Mucosa of descending colon (tissue), 3 donors: ENCODE results near the gene MAPK13. TPM values are rescaled to one million over a fixed set of nuclear protein-coding genes. Genes with fewer than 3 reads are reported as not detected.
"Not testable (repeated sequence)": the region's sequence is repeated elsewhere in the genome, so short reads cannot be mapped to it uniquely, and the experiment has no call there.

ENCODE experiments used
- ATAC-seq: fragments of 200-7000 bp; cut with Tn5 transposase; one replicate; pipeline ENCODE4 v1.9.1; 2020; ENCODE audit warnings: mild to moderate bottlenecking, moderate library complexity
- DNase-seq, 3 donors: peaks; one replicate each; pipeline ENCODE4 v3.0.0-alpha.2; 2020
- H3K36me3 ChIP-seq: fragments of 200-600 bp; one replicate; pipeline ENCODE4 v1.8.0; 2021; ENCODE audit warnings: low read depth, mild to moderate bottlenecking
- H3K4me1 ChIP-seq: fragments of 200-600 bp; one replicate; pipeline ENCODE4 v1.8.0; 2021; ENCODE audit warnings: low read depth, mild to moderate bottlenecking
- H3K4me3 ChIP-seq: fragments of 200-600 bp; one replicate; pipeline ENCODE4 v1.8.0; 2021; ENCODE audit warnings: mild to moderate bottlenecking
- H3K9me3 ChIP-seq: fragments of 200-600 bp; one replicate; pipeline ENCODE4 v1.8.0; 2021; ENCODE audit warnings: mild to moderate bottlenecking
- CTCF ChIP-seq: fragments of 200-600 bp; IDR thresholded peaks from one replicate; pipeline ENCODE4 v1.8.0; 2022; ENCODE audit warnings: antibody characterized with exemption, mild to moderate bottlenecking
- intact Hi-C, 2 donors: fragments of 100-400 bp; cut with DNase I in 1 of 2; cut with micrococcal nuclease in 1 of 2; formaldehyde crosslinking; loops; one replicate each; pipeline versions ENCODE4 v1.11.0 to v1.11.1; 2022; cut with DNase I, micrococcal nuclease
- long read RNA-seq, 2 donors: library from polyadenylated mRNA; unstranded; transcript quantifications; one replicate each; pipeline ENCODE4 v2.0.0, GENCODE V29; 2019 to 2021
- total RNA-seq, 3 donors: library from RNA; stranded (reverse); fragmentation: NEBNext Ultra II Directional in 2 of 3; extraction: Animal tissue kit (Norgen Biotek cat#: 25700) in 2 of 3; gene quantifications; one replicate each; pipeline versions ENCODE4 v1.2.1 to v1.2.4, GENCODE V29; 2021 to 2023
- donor health status: DM: no; HTN: no; CAD: no; lungs with moderate emphysema.
- donor health status: DM: no; HTN: no; CAD: no.
- donor health status: DM: no; HTN: yes; CAD: no.

MAPK13 gene
- total RNA-seq, result 100 to 1,000 TPM in 2 of 3 donors, 10 to 100 TPM in 1; 82.7 to 173 (median 157) TPM
- long read RNA-seq, donor 1, transcript MAPK13-201 (12 exons, 2,052 nt), result major isoform, 151 of 183 reads
- long read RNA-seq, donor 1, partial matches to known transcripts, result 6 of 183 reads
- long read RNA-seq, donor 1, other reads (novel, unspliced or antisense), result 26 of 183 reads
- long read RNA-seq, donor 2, full-length matches to known transcripts, result 161 of 194 reads
- long read RNA-seq, donor 2, partial matches to known transcripts, result 10 of 194 reads
- long read RNA-seq, donor 2, other reads (novel, unspliced or antisense), result 23 of 194 reads

DNA sequence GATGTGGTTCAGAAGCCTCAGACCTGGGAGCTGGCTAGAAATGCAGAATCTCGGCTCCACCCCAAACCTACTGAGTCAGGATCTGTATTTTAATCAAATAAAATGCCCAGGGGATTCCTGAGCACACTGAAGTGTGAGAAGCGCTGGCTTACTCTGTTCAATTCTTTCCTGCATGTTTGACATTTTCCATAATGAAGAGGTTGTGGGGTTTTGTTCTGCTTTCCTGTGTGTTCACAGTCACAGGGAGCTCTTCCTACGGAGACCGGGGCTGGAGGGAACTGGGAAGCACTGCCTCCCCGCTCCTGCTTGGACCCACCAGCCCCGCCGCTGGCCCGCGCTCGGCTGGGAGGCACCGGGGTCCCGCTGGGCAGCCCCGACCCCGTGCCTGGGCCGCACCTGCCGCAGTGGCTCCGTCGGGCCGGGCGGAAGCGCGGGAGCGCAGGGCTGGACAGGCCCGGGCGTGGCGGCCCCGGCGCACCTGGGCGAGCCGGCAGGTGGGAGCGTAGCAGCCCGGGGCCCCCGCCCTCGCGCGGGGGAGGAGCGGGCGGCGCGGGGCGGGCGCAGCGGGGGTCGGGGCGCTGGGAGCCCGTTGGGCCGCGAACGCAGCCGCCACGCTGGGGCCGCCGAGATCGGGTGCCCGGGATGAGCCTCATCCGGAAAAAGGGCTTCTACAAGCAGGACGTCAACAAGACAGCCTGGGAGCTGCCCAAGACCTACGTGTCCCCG, at the start of gene MAPK13:
TSS of gene MAPK13 (plus strand) at position 573 of the 726 bp plus-strand sequence. CDS start at position 643, 70 bp downstream.
- DNase-seq, result peak; percentile 64 to 83 (median 79)
- peak; percentile 78 for ATAC-seq
- Histone ChIP-seq H3K4me3 (peak within 1 kb of the TSS; percentile 44), H3K9me3 (no peaks in the 10 kb centered on the region), H3K36me3 (no peaks in the 10 kb centered on the region), H3K4me1 (peaks cover 18% of the 10 kb centered on the region)
- intact Hi-C loops, result no loop called here
- no peak for TF ChIP-seq CTCF

DNA sequence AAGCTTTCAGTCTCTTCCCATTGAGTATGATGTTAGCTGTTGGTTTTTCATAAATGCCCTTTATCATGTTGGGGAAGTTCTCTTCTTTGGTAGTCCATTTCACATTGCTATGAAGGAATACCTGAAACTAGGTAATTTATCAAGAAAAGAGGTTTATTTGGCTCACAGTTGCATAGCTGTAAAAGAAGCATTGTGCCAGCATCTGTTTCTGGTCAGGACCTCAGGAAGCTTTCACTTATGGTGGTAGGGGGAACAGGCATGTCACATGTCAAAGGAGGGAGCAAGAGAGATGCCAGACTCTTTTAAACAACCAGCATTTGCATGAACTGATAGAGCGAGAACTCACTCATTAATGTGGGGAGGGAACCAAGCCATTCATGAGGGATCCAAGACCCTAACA, 48.0 kb upstream of the MAPK13 start:
- Histone ChIP-seq H3K4me3 (no peak overlapping the region), H3K4me1 (no peaks in the 10 kb centered on the region), H3K9me3 (no peaks in the 10 kb centered on the region), H3K36me3 (peaks cover 4% of the 10 kb centered on the region)
- DNase-seq, result no peak
- no peak for ATAC-seq
- intact Hi-C loops, result no loop called here
- TF ChIP-seq CTCF, result no peak

DNA sequence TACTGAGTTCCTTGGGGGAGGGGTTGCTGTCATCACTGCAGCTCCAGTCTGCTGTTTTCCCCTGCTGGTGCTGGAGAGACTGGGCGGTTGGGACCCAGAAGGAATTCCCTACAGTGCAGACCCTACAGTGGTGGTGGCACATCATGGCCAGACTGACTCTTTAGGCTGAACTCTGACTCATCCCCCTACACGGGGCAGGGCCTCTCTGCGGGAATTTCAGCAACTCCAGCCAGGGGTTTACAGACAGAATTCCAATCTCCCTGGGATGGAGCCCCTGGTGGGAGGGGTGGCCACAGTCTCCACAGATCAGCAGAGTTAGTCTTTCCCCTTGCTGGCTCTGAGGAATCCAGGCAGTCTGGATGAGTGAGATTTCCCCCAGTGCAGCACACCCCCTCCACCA, 46.9 kb upstream of the MAPK13 start:
- peaks cover 4% of the 10 kb centered on the region for H3K36me3 ChIP-seq
- ATAC-seq (no peak), DNase-seq (no peak)
- no peak overlapping the region for H3K4me3 ChIP-seq
- no peak for TF ChIP-seq CTCF
- no peaks in the 10 kb centered on the region for H3K9me3 ChIP-seq
- intact Hi-C loops, result no loop called here
- no peaks in the 10 kb centered on the region for H3K4me1 ChIP-seq

GRCh38 chr6:36088204-36088603, 42.1 kb upstream of the MAPK13 start:
- intact Hi-C loops, H3K4me1 ChIP-seq, H3K4me3 ChIP-seq, ATAC-seq, H3K36me3 ChIP-seq, H3K9me3 ChIP-seq, DNase-seq: not testable (repeated sequence)

- Histone ChIP-seq H3K36me3 (no peaks in the 10 kb centered on the region), H3K4me3 (no peak overlapping the region), H3K4me1 (no peaks in the 10 kb centered on the region), H3K9me3 (no peaks in the 10 kb centered on the region)
- DNase-seq (no peak), ATAC-seq (no peak)
- no peak for TF ChIP-seq CTCF
- intact Hi-C loops, result no loop called here
These were observed 41.3 kb upstream of the MAPK13 start for GRCh38 chr6:36089048-36089447.

DNA sequence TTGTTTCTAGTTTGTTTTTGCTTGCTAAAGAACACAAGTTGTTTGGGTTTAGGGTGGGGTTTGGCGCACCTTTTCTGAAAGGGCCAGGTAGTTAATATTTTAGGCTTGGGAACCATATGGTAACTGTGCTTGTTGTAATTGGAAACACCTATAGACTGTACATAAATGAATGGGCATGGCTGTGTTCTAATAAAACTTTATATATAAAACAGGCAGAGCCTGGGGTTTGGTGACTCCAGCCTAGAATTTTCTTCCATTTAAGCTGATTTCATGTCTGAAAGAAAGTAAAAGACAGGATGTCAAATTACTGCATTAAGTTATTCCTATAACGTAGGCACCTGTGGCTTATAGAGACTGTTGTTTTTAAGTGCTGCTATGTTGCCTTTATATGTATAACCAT, 36.1 kb upstream of the MAPK13 start:
- ATAC-seq (no peak), DNase-seq (no peak)
- TF ChIP-seq CTCF, result no peak
- Histone ChIP-seq H3K36me3 (no peaks in the 10 kb centered on the region), H3K4me1 (peaks cover 21% of the 10 kb centered on the region), H3K4me3 (no peak overlapping the region), H3K9me3 (no peaks in the 10 kb centered on the region)
- intact Hi-C loops, result no loop called here
